Ovary (tissue), 9 donors: ENCODE data around the gene WNT7B. TPM values are rescaled to one million over a fixed set of nuclear protein-coding genes. Genes with fewer than 3 reads are reported as not detected.
"Not testable (repeated sequence)": the region's sequence is repeated elsewhere in the genome, so short reads cannot be mapped to it uniquely, and the experiment has no call there.

ENCODE experiments used
- DNase-seq, 5 donors: peaks; one replicate each; pipeline ENCODE4 v3.0.0-alpha.2; 2019 to 2020
- H3K27ac ChIP-seq, 2 donors: fragments of 200-600 bp; one replicate each; pipeline versions ENCODE4 v1.5.1 to v1.8.0; 2019 to 2022
- H3K27me3 ChIP-seq: fragments of 200-600 bp; one replicate; pipeline ENCODE4 v1.8.0; 2022
- H3K36me3 ChIP-seq: fragments of 200-600 bp; sonication (generic); one replicate; pipeline ENCODE4 v1.5.1; 2019
- H3K4me1 ChIP-seq: one replicate; pipeline ENCODE4 v1.8.1; 2013; ENCODE audit warnings: mild to moderate bottlenecking, moderate library complexity; ENCODE audit not compliant: insufficient read depth
- H3K4me3 ChIP-seq: fragments of 200-600 bp; sonication (generic); one replicate; pipeline ENCODE4 v1.5.1; 2017
- H3K9me3 ChIP-seq, 2 donors: fragments of 200-600 bp in 1 of 2; sonication (generic) in 1 of 2; one replicate each; pipeline versions ENCODE4 v1.5.1 to v1.8.1; 2013 to 2019; ENCODE audit warnings: mild to moderate bottlenecking in 1 of 2, moderate library complexity in 1 of 2
- EP300 ChIP-seq: sonication (generic); formaldehyde crosslinking; IDR thresholded peaks from one replicate; pipeline ENCODE4 v1.6.1; 2017; ENCODE audit warnings: antibody characterized with exemption
- POLR2A ChIP-seq: fragments of 450-650 bp; IDR thresholded peaks from one replicate; pipeline ENCODE4 v1.6.1; 2017; ENCODE audit warnings: antibody characterized with exemption, mild to moderate bottlenecking, moderate library complexity
- WGBS, 3 donors: extraction: QIAGEN DNeasy Blood & Tissue Kit in 1 of 3; methylation state at CpG; one replicate each; pipeline versions ENCODE4 v1.1.5 to v1.1.7; 2013 to 2017; 5-methylcytosine and 5-hydroxymethylcytosine counted together
- intact Hi-C, 4 donors: fragments of 100-400 bp; cut with DNase I; formaldehyde crosslinking; loops; one replicate each; pipeline versions ENCODE4 v1.11.0 to v1.15.1; 2022 to 2023
- polyA plus RNA-seq, 2 donors: library from polyadenylated mRNA; stranded (reverse); fragments of 200-250 nt in 1 of 2; fragments of 350-450 nt in 1 of 2; fragmentation: Illumina TruSeq in 1 of 2; extraction: RNeasy Lipid Tissue Mini Kit (QIAGEN cat#74804) in 1 of 2; gene quantifications; one replicate each; pipeline ENCODE4 v1.2.3, GENCODE V29; 2013 to 2014
- total RNA-seq, 7 donors: library from RNA; depleted of rRNA in 2 of 7; stranded (reverse); fragments of >200 nt in 2 of 7; fragmentation: NEBNext Ultra II Directional in 3 of 7; extraction: Animal tissue kit (Norgen Biotek cat#: 25700) in 3 of 7; gene quantifications; one replicate each; pipeline versions ENCODE4 v1.1.0 to v1.2.4, GENCODE V29; 2016 to 2023
- TF ChIP-seq, protein P1 (sequence below), 3 donors: fragments of 450-650 bp in 2 of 3; fragments of 200-600 bp in 1 of 3; IDR thresholded peaks; one replicate each; pipeline versions ENCODE4 v1.5.1 to v1.8.0; 2016 to 2022; ENCODE audit warnings: antibody characterized with exemption in 3 of 3, mild to moderate bottlenecking in 1 of 3
- donor health status: DM: no; HTN: no; CAD: no; lungs with moderate emphysema.
- donor health status: DM: no; HTN: no; CAD: no.
- donor health status: Bipolar disorder and iron deficiency.
- donor health status: DM: yes; HTN: yes; CAD: no.
- donor health status: DM: no; HTN: no; CAD: no.
- donor health status: DM: yes; HTN: yes; CAD: no.

Gene WNT7B
- total and polyA plus RNA-seq, 9 donors: 0.22 to 2.5 (median 0.59) TPM; not detected in 5

DNA sequence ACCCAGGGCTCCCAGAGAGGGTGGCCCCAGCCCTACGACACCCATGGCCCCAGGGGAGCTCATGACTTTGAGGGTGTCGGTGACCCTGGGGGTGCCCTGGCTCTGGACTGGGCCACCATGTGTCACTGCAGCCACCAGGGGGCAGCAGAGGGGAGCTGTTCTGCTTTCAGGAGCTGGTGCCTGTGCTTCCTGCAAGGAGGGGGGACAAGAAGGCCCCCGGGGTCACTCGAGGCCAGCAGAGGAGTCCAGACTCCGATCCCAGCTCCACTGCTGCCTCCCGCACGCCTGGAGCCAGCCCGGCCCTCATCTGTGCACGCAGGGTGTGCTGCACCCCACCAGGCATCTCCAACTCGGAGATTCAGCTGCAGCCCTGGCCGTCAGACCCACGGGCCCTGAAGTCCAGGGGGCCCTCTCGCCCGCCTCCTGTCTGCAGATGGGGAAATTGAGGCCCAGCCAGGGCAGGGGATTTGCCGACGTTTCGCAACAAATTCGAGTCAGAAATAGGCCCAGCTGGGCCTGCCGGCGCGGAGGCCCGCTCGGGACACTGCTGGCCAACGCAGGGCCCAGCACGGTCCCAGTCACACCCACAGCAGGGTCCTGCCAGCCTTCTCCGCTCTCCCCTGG is 29.5 kb upstream of the WNT7B start:
- Histone ChIP-seq H3K9me3 (no peaks in the 10 kb centered on the region), H3K27me3 (no peaks in the 10 kb centered on the region), H3K36me3 (no peaks in the 10 kb centered on the region), H3K27ac (peak overlapping the region; percentile 85 to 96), H3K4me3 (no peak overlapping the region), H3K4me1 (peaks cover 18% of the 10 kb centered on the region)
- TF ChIP-seq POLR2A (peak; percentile 39), EP300 (no peak)
- TF ChIP-seq, protein P1, sequence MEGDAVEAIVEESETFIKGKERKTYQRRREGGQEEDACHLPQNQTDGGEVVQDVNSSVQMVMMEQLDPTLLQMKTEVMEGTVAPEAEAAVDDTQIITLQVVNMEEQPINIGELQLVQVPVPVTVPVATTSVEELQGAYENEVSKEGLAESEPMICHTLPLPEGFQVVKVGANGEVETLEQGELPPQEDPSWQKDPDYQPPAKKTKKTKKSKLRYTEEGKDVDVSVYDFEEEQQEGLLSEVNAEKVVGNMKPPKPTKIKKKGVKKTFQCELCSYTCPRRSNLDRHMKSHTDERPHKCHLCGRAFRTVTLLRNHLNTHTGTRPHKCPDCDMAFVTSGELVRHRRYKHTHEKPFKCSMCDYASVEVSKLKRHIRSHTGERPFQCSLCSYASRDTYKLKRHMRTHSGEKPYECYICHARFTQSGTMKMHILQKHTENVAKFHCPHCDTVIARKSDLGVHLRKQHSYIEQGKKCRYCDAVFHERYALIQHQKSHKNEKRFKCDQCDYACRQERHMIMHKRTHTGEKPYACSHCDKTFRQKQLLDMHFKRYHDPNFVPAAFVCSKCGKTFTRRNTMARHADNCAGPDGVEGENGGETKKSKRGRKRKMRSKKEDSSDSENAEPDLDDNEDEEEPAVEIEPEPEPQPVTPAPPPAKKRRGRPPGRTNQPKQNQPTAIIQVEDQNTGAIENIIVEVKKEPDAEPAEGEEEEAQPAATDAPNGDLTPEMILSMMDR (IDR thresholded peaks at IDR 0.05): peak; percentile 97 to 99 (median 98)
- intact Hi-C loops: loop anchor here in 3 of 4 donors (1.0 to 2.0 kb wide), 2 partner anchors 110 kb away; no protein-coding TSS in a partner anchor
- peak; percentile 94 to 97 (median 96) for DNase-seq
- WGBS, 3 donors: 14 to 34% (median 22%) methylated on average over 26 of the region's 26 CpGs

DNA sequence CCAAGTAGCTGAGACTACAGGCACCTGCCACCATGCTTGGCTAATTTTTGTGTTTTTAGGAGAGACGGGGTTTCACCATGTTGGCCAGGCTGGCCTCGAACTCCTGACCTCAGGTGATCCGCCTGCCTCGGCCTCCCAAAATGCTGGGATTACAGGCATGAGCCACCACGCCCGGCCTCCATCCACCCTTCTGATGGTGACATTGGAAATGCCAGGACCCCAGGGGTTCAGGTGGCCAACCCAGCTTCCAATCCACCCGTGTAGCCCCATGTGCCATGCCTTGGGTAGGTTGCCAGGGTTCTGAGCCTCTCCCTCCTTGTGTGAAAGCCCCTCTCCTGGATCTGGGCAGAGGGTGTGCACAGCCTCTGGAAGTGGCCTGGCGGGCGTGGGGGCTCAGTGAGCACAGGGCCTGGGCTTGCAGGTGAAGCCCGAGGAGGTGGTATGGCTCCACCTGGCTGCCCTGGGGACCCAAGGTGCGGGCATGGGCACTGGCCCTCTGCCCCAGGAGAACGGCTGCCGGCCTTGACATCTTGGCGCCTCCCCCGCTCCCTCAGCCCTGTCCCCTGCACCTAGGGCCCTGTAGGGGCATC is 28.2 kb upstream of the WNT7B start:
- peaks cover 18% of the 10 kb centered on the region for H3K4me1 ChIP-seq
- not testable (repeated sequence) for H3K27me3 ChIP-seq, H3K4me3 ChIP-seq, H3K9me3 ChIP-seq, H3K36me3 ChIP-seq, H3K27ac ChIP-seq
- 86 to 93% (median 88%) methylated on average over 15 of the region's 15 CpGs for WGBS, 3 donors
- intact Hi-C loops: loop anchor here in 1 of 4 donors (2.0 kb wide), 1 partner anchor 110 kb away; no protein-coding TSS in a partner anchor
- peak in 2 of 5 donors; percentile 50 for DNase-seq

DNA sequence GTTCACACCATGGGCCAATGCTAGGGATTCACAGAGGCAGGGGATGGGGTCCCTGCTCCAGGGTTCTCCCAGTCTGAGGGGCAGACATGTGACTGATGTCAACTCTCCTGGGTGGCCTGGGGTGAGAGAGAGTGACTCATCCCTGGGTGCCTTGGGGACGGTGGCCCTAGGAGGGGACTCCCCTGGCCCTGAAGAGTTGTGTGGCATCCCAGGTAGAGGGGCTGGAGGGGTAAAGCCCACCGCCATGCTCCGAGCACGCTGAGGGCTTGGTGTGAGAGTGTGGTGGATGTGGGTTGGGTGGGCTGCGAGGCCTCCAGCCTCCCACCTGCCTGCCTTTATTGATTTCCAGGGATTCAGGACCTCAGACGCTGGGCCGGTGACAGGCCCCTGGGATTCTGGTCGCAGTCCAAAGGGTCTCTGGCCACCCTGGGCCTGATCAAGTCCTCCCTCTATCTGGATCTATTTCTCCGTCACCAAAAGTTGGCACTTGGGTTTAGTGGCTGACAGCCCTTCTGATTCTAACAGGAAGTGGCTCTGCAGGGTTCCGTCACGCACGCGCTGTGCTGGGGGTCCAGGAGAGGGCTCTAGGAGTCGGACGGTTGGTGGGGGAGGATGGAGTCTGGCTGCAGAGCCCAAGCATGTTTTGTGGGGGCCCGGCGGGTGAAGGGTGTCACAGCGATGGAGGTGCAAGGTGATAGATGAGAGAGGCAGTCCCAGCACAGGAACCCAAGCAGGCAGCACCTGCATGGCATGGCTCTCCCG is 27.3 kb upstream of the WNT7B start:
- intact Hi-C loops: loop anchor here in 1 of 4 donors (2.0 kb wide), 1 partner anchor 111 kb away; no protein-coding TSS in a partner anchor
- TF ChIP-seq, protein P1 (IDR thresholded peaks at IDR 0.05): no peak
- TF ChIP-seq EP300: no peak
- no peak for TF ChIP-seq POLR2A
- no peaks in the 10 kb centered on the region for H3K27me3 ChIP-seq
- no peak overlapping the region for H3K4me3 ChIP-seq
- 85 to 93% (median 92%) methylated on average over 18 to 19 of the region's 19 CpGs for WGBS, 3 donors
- H3K36me3 ChIP-seq: no peaks in the 10 kb centered on the region
- H3K27ac ChIP-seq: no peak overlapping the region
- DNase-seq: peak in 1 of 5 donors; percentile 41
- H3K4me1 ChIP-seq: peaks cover 18% of the 10 kb centered on the region
- H3K9me3 ChIP-seq: no peaks in the 10 kb centered on the region

DNA sequence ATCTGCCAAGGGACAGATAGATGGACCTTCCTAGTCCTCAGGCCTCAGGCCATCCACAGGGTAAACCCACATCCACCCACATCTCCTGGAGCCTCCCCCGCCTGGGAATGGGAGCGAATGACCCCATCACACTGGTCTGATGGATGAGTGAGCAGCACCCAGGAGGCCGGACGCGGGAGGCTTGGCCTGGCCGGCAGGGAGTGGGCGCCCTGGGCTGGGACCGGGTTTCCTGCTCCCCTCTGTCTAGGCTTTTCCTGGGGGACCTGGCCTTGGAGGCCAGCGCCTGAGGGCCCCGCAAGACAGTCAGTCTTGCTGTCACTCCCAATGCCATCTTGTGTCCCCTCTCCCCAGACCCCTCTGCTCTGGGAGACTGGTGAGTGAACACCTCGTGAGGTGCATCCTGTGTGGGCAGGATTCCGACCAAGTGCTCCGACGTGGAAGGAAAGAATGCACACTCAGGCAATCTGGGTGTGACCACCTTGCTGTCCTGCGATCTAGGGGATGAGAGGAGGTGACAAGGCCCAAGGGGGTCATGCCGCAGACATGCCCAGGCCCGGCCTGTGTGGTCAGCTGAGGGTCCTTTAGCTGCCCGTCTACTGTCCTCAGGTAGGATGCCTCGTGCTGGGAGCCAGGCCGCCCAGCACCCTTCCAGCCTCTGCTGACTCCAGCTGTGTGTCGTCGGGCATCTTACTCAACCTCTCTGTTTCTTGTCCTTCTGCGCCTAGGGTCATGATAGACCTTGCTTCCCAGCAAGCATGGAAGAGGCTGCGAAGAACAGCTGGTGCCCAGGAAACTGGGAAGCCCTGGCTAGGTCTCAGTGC is 26.5 kb upstream of the WNT7B start:
- H3K27ac ChIP-seq: no peak overlapping the region
- DNase-seq: peak in 2 of 5 donors; percentile 32 to 42
- no peaks in the 10 kb centered on the region for H3K27me3 ChIP-seq
- intact Hi-C loops: loop anchor here in 1 of 4 donors (2.0 kb wide), 1 partner anchor 111 kb away; no protein-coding TSS in a partner anchor
- 85 to 89% (median 86%) methylated on average over 24 of the region's 24 CpGs for WGBS, 3 donors
- no peaks in the 10 kb centered on the region for H3K36me3 ChIP-seq
- H3K4me1 ChIP-seq: peaks cover 19% of the 10 kb centered on the region
- TF ChIP-seq EP300: no peak
- TF ChIP-seq, protein P1 (IDR thresholded peaks at IDR 0.05): no peak
- TF ChIP-seq POLR2A: no peak
- no peaks in the 10 kb centered on the region for H3K9me3 ChIP-seq
- no peak overlapping the region for H3K4me3 ChIP-seq
